Measurements from ENCODE around the gene GAL3ST2.

Gene GAL3ST2

DNA sequence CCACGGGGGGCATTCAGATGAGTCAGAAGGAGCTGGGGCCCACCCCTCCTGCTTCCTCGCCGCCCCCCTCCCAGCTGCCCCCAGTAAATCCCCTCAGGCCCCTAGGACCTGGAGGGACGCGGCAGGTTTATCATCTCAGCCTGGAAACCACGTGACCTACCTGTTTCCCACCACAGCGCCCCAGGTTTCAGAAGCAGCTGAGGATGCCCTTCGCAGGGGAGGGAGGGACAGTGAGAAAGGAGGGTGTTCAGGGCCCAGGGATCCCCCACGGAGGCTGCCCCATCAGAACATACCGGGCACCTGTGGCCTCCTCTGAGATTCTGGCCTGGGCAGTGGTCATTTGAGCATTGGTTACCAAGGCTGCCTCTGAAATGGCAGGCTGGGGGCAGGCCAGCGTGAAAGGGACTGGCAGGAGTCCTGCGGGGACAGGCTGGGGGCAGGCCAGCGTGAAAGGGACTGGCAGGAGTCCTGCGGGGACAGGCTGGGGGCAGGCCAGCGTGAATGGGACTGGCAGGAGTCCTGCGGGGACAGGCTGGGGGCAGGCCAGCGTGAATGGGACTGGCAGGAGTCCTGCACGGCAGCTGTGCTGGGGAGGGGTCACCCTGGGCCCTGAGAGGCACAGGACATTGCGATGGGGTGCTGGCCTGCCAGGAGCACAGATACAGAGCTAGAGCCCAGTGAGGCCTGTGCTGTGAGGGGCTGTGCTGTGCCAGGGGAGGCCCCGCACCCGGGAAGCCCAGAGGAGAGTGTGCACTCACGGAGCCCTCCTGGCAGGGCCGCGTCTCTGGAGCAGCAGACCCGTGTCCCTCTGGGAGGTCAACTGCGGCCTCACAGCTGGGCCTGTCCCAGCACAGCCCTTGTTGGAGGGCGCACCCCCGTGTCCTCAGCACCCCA, 33.9 kb downstream of the GAL3ST2 start:
- Histone ChIP-seq H3K27ac (no peak overlapping the region), H3K4me1 (peaks cover 0 to 18% (median 4%) of the 10 kb centered on the region in 4 donors), H3K36me3 (no peaks in the 10 kb centered on the region), H3K4me3 (no peak overlapping the region), H3K9me3 (no peaks in the 10 kb centered on the region), H3K27me3 (peaks cover 0 to 52% of the 10 kb centered on the region in 2 donors)
- TF ChIP-seq, protein P1, sequence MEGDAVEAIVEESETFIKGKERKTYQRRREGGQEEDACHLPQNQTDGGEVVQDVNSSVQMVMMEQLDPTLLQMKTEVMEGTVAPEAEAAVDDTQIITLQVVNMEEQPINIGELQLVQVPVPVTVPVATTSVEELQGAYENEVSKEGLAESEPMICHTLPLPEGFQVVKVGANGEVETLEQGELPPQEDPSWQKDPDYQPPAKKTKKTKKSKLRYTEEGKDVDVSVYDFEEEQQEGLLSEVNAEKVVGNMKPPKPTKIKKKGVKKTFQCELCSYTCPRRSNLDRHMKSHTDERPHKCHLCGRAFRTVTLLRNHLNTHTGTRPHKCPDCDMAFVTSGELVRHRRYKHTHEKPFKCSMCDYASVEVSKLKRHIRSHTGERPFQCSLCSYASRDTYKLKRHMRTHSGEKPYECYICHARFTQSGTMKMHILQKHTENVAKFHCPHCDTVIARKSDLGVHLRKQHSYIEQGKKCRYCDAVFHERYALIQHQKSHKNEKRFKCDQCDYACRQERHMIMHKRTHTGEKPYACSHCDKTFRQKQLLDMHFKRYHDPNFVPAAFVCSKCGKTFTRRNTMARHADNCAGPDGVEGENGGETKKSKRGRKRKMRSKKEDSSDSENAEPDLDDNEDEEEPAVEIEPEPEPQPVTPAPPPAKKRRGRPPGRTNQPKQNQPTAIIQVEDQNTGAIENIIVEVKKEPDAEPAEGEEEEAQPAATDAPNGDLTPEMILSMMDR (IDR thresholded peaks at IDR 0.05): no peak
- peak; percentile 14 to 64 for DNase-seq
- intact Hi-C loops (cut with DNase I; ENCODE audit: low total_unique reads): no loop called here

DNA sequence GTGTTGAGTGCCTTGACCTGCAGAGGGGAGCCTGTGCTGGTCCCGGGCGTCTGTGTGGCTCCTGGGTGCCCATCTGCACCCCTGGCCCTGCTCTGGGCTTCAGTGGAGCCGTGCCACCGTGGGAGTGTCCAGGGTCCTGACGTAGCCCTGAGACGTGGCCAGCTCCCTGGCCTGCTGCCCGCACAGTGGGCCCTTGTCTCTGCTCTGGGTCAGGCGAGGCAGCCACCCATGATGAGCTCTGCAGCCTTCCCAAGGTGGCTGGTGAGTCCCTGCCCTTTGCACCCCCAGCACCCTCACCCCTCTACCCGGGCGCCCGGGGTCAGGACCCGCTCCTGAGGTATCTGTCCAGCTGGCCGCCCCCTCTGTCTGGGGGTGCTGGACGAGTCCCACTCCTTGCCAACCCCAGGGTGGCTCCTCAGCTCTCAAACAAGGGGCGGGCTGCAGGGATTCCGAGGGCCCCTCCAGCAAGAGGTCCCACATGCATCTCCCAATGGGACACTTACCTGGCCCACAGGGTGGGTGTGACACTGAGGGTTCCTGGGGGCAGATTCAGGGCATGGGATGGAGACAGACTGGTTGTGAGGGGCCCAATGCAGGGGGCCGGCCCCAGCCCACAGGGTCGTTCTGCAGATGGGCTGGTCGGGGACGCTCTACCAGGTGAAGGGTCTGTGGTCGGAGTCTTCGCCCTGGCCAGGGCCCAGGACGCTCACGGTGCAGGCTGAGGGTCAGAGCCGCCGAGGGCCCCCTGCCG, 34.8 kb downstream of the GAL3ST2 start:
- Histone ChIP-seq H3K9me3 (no peaks in the 10 kb centered on the region), H3K27ac (no peak overlapping the region), H3K4me3 (no peak overlapping the region), H3K4me1 (peaks cover 0 to 18% (median 4%) of the 10 kb centered on the region in 4 donors), H3K36me3 (no peaks in the 10 kb centered on the region), H3K27me3 (peaks cover 0 to 60% of the 10 kb centered on the region in 2 donors)
- peak; percentile 15 to 66 for DNase-seq
- intact Hi-C loops (cut with DNase I; ENCODE audit: low total_unique reads): no loop called here
- TF ChIP-seq, protein P1 (IDR thresholded peaks at IDR 0.05): no peak

DNA sequence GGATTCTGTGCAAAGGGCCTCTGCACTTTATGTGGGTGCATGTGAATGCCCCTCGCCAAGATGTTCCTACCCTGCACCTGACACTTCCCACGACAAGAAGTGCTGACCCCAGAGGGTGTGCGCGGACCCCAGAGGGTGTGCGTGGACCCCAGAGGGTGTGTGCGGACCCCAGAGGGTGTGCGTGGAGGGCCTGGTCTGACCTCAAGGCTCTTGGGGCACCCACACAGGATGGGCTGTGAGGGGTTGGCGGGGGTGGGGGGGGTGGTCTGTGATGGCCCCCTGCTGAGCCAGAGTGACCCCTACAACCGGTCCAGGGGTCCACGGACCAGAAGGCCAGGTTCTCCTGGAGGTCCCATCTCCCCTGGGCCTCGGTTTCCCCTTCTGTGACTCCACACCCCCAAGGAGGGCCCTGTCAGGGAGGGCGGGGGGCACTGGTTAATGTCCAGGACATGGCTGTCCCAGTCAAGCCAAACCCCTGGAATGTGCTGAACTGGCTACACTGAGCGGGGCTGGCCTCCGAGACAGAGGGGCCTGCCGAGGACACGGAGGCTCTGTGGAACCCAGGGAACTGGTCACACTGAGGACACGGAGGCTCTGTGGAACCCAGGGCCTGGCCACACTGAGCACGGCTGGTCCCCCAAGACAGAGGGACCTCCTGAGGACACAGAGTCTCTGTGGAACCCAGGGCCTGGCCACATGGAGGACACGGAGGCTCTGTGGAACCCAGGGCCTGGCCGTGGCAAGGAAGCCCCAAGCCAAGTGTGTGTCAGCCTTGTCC, 35.5 kb downstream of the GAL3ST2 start:
- Histone ChIP-seq H3K36me3 (no peaks in the 10 kb centered on the region), H3K9me3 (no peaks in the 10 kb centered on the region), H3K27me3 (peaks cover 0 to 68% of the 10 kb centered on the region in 2 donors), H3K27ac (no peak overlapping the region), H3K4me3 (no peak overlapping the region), H3K4me1 (peaks cover 0 to 18% (median 4%) of the 10 kb centered on the region in 4 donors)
- DNase-seq: peak; percentile 18 to 65
- intact Hi-C loops (cut with DNase I; ENCODE audit: low total_unique reads): no loop called here
- TF ChIP-seq, protein P1 (IDR thresholded peaks at IDR 0.05): no peak

DNA sequence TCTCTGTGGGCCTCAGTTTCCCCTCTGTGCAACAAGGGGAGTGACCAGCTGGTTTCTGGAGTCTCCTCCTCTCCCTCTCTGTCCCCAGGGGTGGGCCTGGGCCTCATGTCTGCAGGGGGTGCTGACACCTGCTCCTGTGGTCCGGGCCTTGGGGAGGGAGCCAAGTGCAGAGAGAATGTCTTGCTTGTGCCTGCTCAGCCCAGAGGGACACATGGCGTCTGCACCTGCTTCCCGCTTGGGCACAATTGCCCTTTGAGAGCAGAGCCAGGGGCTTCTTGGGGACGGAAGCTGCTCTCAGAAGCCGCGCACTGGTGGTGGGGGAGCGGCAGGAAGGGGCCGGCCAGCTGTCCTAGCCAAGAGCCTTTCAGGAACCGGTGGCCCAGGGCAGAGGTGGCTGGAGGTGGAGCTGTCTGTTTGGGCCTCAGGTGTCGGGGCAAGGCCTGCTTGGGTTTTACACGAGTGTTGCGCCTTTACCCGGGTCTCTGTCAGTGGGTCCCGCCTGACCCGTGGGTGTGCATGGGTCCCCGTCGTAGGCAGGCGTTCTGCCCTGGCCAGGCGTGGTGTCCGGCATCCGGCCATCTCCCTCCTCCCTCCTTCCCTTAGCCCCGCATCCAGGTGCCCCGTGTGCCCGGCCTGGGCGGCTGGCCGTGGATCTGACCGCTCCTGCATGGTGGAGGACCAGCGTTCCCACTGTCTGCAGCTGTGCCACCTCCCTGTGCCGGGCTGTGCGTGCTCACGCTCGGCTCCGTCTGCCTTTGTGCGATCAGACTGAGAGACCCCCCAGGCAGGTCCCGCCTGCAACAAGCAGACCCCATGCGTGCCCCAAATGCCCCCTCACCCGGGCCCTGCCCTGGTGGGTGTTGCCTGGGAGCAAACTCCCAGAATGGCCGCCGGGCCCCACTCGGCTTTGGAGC, 36.4 kb downstream of the GAL3ST2 start:
- intact Hi-C loops (cut with DNase I; ENCODE audit: low total_unique reads): no loop called here
- Histone ChIP-seq H3K9me3 (no peaks in the 10 kb centered on the region), H3K27ac (no peak overlapping the region), H3K4me3 (no peak overlapping the region), H3K4me1 (peaks cover 0 to 18% (median 4%) of the 10 kb centered on the region in 4 donors), H3K27me3 (peaks cover 0 to 73% of the 10 kb centered on the region in 2 donors), H3K36me3 (no peaks in the 10 kb centered on the region)
- TF ChIP-seq, protein P1 (IDR thresholded peaks at IDR 0.05): no peak
- peak; percentile 20 to 62 for DNase-seq

All from tibial artery (tissue), 4 donors.